Activated CD4-positive, alpha-beta T cell treated with anti-CD3 and anti-CD28 coated beads, Interleukin-2, amount 50 U/mL, for 24 hours (primary cell): ENCODE results near the gene PXN.

Source experiments
- DNase-seq, 2 donors: peaks; one replicate each; pipeline ENCODE4 v3.0.0-alpha.2; 2020; ENCODE audit warnings: low read depth in 1 of 2, low spot score in 1 of 2

PXN gene

DNA sequence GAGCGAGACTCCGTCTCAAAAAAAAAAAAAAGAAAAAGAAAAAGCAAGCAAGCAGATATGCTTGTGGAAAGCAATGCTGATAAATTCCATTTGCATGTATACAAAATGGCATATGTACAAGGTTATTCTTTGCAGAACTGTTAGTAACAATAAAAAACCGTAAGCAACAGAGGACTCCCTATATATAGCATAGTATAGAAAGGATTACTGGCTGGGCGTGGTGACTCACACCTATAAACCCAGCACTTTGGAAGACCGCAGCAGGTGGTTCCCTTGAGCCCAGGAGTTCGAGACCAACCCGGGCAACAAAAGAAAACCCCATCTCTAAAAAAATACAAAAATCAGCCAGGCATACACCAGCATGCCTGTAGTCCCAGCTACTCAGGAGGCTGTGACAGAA lies 84.6 kb downstream of the PXN start:
- no peak for DNase-seq

DNA sequence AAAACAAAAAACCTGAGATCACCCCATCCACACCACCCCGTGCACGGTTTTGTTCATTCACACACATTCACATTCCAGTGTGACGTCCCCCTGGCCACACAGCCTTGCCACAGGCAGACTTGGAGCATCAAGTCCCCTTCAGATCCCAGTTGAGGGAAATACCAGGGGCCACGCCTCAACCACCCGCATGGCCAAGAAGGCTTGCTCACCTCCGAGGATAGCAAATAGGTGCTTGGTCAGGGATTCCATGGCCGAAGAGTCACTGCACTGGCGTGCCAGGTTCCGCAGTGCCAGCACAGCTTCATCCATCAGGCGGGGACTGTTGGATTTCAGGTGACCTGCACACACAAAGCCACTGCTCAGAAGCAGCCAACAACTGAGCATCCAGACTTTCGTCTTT lies 90.0 kb downstream of the PXN start:
- no peak for DNase-seq

DNA sequence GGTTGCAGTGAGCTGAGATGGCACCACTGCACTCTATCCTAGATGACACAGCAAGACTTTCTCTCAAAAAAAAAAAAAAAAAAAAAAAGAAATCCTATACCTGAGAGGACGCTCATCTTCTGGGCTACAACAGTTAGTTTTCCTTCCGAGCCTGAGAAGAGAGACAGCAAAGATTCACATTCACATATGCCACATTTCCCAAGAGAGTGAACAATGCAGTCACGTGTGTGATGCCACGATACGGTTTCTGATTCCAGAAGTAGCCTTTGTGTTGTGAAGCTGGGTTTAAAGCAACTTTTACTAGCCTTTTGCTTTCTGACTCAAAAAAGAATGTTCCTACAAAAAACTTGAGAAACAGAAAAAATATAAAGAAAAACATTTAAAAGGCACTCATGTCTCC lies 90.5 kb downstream of the PXN start:
- DNase-seq: no peak

DNA sequence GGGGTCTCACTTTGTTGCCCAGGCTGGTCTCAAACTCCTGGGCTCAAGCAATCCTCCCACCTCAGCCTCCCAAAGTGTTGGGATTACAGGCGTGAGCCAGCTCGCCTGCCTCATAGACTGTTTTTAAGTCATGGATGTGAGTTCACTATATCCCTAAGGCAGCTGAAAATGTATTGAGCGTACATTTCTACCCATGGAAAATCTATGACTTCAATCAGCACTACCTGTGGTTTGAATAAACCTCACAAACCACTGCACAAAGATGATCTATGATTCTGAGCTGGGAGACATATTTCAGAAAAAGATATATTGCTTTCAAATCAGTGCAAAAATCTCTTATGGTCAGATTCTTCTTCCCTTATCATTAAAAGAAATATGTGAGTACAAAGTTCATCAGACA lies 93.5 kb downstream of the PXN start:
- DNase-seq: no peak

DNA sequence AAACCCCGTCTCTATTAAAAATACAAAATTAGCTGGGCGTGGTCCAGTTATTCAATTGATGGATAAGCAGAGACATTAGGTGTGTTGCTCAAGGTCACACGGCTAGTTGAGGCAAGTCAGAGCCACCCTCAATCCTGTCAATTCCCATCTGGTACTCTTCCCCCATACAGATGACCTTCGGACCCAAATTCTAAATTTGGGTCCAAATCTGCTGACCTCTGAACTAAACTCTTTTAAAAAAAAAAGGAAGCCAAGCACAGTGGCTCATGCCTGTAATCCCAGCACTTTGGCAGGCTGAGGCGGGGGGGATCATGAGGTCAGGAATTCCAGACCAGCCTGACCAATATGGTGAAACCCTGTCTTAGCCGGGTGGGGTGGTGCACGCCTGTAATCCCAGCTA lies 94.9 kb downstream of the PXN start:
- DNase-seq: no peak

DNA sequence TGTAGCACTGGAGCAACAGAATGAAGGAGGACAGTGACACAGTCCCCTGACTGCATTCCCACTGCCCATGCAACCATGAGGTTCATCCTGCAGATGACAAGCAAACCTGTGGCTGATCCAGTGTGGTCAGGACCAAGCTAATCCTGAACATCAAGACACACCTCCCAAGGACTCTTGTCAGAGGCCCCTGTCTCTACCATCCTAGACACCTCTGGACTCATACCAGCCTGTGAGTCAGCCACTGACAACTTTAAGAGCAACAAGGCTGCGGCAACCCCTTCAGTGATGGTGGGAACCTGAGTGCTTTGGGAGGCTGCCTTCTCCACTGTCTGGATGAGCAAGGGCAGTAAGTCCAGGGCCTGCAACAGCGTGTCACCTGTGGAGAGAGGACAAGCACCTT lies 95.6 kb downstream of the PXN start:
- DNase-seq: no peak

DNA sequence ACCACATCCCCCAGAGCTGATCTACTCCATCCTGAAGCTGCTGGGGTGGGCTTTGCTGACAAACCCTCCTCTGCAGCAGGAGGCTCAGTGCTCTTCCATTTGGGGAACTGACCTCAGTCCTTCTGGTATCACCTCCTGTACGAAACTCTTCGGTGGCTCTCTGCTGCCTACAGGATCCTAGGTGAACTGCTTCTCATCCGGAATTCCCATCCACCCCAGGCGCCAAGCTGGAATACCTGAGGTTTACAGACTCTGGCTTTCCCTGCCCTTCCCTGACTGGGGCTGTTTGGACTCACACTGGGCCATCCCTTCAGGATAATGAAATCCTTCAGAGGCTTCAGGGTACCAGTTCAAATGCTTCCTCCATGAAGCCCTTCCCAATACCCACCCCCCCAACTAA lies 97.2 kb downstream of the PXN start:
- no peak for DNase-seq

DNA sequence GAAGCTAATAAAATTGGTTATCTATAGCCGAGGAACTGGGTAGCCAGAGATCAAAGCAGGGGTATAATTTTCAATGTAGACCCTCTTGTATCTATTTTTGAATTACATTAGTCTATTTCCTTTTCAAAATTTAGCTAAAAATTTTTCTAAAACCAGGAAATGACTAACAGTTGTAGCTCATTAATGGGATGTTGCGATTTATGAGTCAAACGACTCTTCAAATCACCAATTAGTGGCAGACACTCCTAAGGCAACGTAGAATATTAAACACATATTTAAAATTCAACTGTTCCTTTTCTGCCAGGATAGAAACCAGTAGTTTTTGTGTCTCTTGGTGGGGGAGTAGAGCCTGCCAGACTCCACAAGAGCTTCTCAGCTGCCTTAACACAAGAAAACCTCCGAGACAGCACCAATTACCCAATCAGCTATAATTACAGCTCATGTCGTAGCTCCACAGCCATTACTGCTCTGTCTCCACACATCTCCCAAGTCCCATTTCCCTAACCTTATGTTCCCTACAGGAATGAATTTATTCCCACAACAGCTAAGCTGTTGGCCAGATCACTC lies 97.9 kb downstream of the PXN start:
- no peak for DNase-seq

DNA sequence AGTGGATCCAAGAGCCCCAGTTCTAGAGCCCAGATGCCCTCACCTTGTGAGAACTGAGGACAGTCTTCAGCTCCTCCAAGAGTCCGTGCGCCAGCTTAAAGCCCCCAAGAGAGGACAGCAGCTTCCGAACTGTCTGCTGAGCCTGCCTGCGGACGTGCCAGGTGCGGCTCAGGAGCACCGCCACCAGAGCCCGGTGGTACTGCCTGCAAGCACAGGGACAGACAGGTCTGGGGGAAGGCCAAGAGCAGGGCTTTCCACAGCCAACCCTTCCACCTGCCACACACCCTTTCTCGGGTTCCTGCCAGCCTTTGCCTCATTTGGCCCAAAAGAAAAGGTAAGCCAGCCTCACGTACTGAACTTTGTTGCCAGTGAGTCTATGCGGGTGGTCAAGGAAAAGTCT lies 101.2 kb downstream of the PXN start:
- DNase-seq: no peak

DNA sequence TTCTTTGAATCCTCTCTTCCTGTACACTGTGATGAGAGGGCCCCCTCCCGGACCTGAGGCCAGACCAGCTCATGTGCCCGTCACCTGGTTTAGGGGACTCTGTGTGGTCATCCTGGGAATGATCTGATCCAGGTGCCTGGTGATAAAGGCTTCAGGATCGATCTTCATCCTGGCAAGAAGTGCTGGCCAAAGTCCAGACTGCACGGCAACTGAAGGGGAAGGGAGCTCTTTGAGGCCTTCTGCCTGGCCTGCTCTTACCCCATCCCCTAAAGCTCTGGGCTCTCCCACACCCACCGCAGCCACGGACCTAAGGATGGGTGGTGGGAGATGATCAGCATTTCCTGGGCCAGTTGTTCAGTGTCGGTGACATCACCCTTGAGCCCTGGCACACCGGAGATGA lies 102.8 kb downstream of the PXN start:
- DNase-seq: no peak

DNA sequence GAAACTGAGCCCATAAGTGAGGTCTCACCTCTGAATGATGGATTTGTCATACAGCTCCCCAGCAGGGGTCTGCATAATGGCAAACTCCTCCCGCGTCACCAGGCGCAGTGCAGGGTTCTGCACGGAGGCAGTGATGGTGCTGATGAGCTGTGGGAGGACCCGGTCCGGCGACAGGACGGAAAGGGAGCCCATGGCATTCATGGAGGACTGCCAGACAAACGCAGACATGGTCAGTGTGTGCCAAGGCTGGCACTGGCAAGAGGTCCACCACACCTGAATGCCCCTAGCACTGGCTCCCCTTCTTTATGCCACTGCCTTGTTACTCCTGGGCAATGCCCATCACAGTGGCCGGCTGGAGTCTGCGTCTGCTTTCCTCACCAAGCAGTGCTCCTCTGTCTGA lies 103.7 kb downstream of the PXN start:
- no peak for DNase-seq
